Smooth muscle cell (in vitro differentiated cells): ENCODE results near the gene AKNA. TPM values are rescaled to one million over a fixed set of nuclear protein-coding genes. Genes with fewer than 3 reads are reported as not detected.

Experiments used
- DNase-seq: peaks from one replicate; lab custom pipeline; 2025; ENCODE audit not compliant: unreplicated experiment; lab: John Stamatoyannopoulos, UW
- H2AFZ ChIP-seq: fragments of 200-600 bp; sonication (generic); 2 replicates; pipeline ENCODE4 v1.6.0; 2016; ENCODE audit warnings: antibody characterized with exemption, low read depth, mild to moderate bottlenecking
- H3F3A ChIP-seq: fragments of 200-600 bp; sonication (generic); 2 replicates; pipeline ENCODE4 v1.6.0; 2017; ENCODE audit warnings: antibody characterized with exemption, low read depth
- H3K27ac ChIP-seq: fragments of 200-600 bp; sonication (generic); 2 replicates; pipeline ENCODE4 v1.5.1; 2016; ENCODE audit warnings: low read depth, mild to moderate bottlenecking
- H3K27me3 ChIP-seq: fragments of 200-600 bp; sonication (generic); 2 replicates; pipeline ENCODE4 v1.6.1; 2016; ENCODE audit warnings: low read depth, mild to moderate bottlenecking
- H3K36me3 ChIP-seq: fragments of 200-600 bp; sonication (generic); 2 replicates; pipeline ENCODE4 v1.5.1; 2016; ENCODE audit warnings: low read depth
- H3K4me1 ChIP-seq: fragments of 200-600 bp; sonication (generic); 2 replicates; pipeline ENCODE4 v1.5.1; 2016; ENCODE audit warnings: low read depth
- H3K4me2 ChIP-seq: fragments of 200-600 bp; sonication (generic); 2 replicates; pipeline ENCODE4 v1.6.0; 2016; ENCODE audit warnings: mild to moderate bottlenecking
- H3K4me3 ChIP-seq: fragments of 200-600 bp; sonication (generic); 2 replicates; pipeline ENCODE4 v1.5.1; 2016; ENCODE audit warnings: mild to moderate bottlenecking
- H3K79me2 ChIP-seq: fragments of 200-600 bp; sonication (generic); 2 replicates; pipeline ENCODE4 v1.6.0; 2016; ENCODE audit warnings: low read depth, mild to moderate bottlenecking
- H3K9ac ChIP-seq: fragments of 200-600 bp; sonication (generic); 2 replicates; pipeline ENCODE4 v1.6.0; 2016; ENCODE audit warnings: low read depth
- H3K9me3 ChIP-seq: fragments of 200-600 bp; sonication (generic); replicated peaks from 2 replicates; pipeline ENCODE4 v1.5.1; 2016; ENCODE audit warnings: low read depth
- H4K20me1 ChIP-seq: fragments of 200-600 bp; sonication (generic); 2 replicates; pipeline ENCODE4 v1.6.0; 2016; ENCODE audit warnings: low read depth
- WGBS: methylation state at CpG from one replicate; pipeline ENCODE4 v1.1.7; 2016; ENCODE audit warnings: low lambda C conversion rate; 5-methylcytosine and 5-hydroxymethylcytosine counted together
- polyA plus RNA-seq: library from polyadenylated mRNA; unstranded; fragments of >200 nt; fragmentation: Nextera tagmentation; extraction: Ambion mirVana; gene quantifications from 2 replicates; pipeline ENCODE4 v1.2.1, GENCODE V29; 2016
- total RNA-seq: library from RNA; depleted of rRNA; stranded (reverse); fragments of >200 nt; gene quantifications from 2 replicates; pipeline ENCODE4 v1.2.3, GENCODE V29; 2014
- TF ChIP-seq, protein P1 (sequence below): fragments of 200-600 bp; sonication (generic); IDR thresholded peaks from 2 replicates; pipeline ENCODE4 v1.5.1; 2017; ENCODE audit warnings: borderline replicate concordance, mild to moderate bottlenecking, antibody characterized with exemption; ENCODE audit not compliant: insufficient read depth, poor library complexity, severe bottlenecking

Gene AKNA
- total and polyA plus RNA-seq, 2 experiments from 2014 or later = 3.2 to 4.7 TPM

DNA sequence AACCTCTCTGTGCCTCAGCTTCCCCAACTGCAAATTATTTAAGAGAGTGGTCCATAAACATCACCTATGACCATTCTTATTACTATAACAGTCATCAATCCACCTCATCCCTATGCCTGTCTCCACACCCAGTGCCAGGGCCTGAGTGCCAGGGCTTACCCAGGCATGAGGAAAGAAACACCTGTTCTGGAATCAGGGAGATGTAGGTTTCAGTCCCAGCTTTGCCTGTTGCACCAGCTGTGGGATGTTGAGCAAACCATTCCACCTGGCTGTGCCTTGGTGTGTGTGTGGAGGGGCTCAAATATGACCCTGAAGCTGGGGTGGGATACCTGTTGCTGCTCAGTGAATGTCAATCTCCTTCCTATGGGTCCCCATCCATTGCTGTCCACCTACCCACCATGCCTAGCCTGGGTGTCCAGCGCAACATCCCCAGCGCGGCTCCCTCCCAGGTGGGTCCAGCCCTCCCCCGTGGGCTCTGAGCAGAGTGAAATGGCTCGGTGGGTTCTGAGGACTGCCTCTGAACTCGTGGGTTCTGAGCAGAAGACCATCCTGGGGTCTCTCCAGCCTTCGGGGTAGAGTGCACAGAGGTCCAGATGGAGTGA is 16.3 kb downstream of the AKNA start:
- Histone ChIP-seq H3K27me3 (no peaks in the 10 kb centered on the region), H3K79me2 (no peaks in the 10 kb centered on the region), H4K20me1 (no peaks in the 10 kb centered on the region), H3K27ac (no peak overlapping the region), H3K4me2 (no peak overlapping the region), H3K4me1 (no peaks in the 10 kb centered on the region), H2AFZ (no peak overlapping the region), H3K4me3 (no peak overlapping the region), H3K9ac (no peak overlapping the region), H3F3A (peaks cover 6% of the 10 kb centered on the region), H3K9me3 (no peaks in the 10 kb centered on the region), H3K36me3 (no peaks in the 10 kb centered on the region)
- TF ChIP-seq, protein P1, sequence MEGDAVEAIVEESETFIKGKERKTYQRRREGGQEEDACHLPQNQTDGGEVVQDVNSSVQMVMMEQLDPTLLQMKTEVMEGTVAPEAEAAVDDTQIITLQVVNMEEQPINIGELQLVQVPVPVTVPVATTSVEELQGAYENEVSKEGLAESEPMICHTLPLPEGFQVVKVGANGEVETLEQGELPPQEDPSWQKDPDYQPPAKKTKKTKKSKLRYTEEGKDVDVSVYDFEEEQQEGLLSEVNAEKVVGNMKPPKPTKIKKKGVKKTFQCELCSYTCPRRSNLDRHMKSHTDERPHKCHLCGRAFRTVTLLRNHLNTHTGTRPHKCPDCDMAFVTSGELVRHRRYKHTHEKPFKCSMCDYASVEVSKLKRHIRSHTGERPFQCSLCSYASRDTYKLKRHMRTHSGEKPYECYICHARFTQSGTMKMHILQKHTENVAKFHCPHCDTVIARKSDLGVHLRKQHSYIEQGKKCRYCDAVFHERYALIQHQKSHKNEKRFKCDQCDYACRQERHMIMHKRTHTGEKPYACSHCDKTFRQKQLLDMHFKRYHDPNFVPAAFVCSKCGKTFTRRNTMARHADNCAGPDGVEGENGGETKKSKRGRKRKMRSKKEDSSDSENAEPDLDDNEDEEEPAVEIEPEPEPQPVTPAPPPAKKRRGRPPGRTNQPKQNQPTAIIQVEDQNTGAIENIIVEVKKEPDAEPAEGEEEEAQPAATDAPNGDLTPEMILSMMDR = no peak
- DNase-seq = no peak
- 96% methylated on average over 7 of the region's 7 CpGs for WGBS

DNA sequence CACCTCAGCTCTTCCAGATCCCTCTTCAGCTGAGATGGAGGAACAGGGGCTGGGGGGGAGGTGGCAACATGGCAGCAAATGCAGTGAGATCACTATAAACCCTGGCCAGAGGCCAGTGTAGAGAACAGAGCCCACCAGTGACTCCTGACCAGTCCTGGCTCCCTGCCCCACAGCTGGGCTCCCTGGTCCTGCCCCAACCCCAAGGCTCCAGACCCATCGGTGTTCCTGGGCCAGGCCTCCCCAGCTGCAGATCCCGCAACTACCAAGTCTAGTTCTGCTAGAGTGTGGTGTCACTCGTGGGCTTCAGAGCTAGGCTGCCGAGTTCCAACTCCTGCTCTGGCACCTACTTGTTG is 16.8 kb downstream of the AKNA start:
- Histone ChIP-seq H3K4me2 (no peak overlapping the region), H3K4me1 (no peaks in the 10 kb centered on the region), H3K27ac (no peak overlapping the region), H4K20me1 (no peaks in the 10 kb centered on the region), H3K9me3 (no peaks in the 10 kb centered on the region), H3K79me2 (no peaks in the 10 kb centered on the region), H3K4me3 (no peak overlapping the region), H3K36me3 (no peaks in the 10 kb centered on the region), H2AFZ (no peak overlapping the region), H3K27me3 (no peaks in the 10 kb centered on the region), H3K9ac (no peak overlapping the region), H3F3A (peaks cover 9% of the 10 kb centered on the region)
- 76% methylated on average over 4 of the region's 4 CpGs for WGBS
- TF ChIP-seq, protein P1 = no peak
- no peak for DNase-seq

DNA sequence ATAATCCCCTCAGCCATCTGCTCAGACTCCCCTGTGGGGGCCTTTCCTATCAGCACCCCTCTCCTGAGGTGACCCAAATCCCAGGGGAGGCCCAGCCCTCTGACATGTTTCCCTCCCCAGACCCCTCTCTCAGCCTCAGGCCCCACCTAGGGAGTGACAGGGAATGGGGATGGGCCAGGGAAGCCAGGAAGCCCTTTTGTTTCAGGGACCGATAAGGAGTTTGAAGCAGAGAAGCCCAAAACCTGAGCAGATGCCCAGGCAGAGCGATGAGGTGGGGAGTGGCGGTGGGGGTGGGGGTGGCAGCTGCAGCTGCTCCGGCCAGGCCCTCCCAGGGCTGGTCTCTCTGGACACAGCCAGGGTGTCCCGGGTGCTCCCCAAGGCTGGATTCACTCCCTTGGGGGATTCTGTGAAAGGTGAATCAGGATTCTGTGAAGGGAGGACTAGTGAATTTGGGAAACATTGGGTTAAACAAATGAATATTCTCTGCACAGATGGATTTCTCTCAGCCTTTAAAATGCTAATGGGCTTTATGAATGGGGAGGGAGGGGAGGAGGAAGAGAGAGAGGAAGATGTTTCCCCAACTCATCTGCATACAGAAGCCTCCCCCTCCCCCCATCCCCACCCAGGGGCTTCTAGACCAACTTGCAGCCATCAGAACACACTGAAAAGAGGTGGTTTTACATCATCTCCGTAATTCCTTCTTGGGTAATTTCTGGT is 17.4 kb downstream of the AKNA start:
- no peak overlapping the region for H3K9ac ChIP-seq
- H3K4me2 ChIP-seq = no peak overlapping the region
- H4K20me1 ChIP-seq = no peaks in the 10 kb centered on the region
- no peaks in the 10 kb centered on the region for H3K79me2 ChIP-seq
- H3K36me3 ChIP-seq = no peaks in the 10 kb centered on the region
- H3F3A ChIP-seq = peaks cover 14% of the 10 kb centered on the region
- WGBS = 70% methylated on average over 6 of the region's 6 CpGs
- no peaks in the 10 kb centered on the region for H3K9me3 ChIP-seq
- no peak overlapping the region for H3K4me3 ChIP-seq
- H3K27me3 ChIP-seq = no peaks in the 10 kb centered on the region
- no peak for DNase-seq
- TF ChIP-seq, protein P1 = no peak
- no peak overlapping the region for H2AFZ ChIP-seq
- no peak overlapping the region for H3K27ac ChIP-seq
- H3K4me1 ChIP-seq = no peaks in the 10 kb centered on the region
